Measurements from ENCODE around the gene RC3H2. TPM values are rescaled to one million over a fixed set of nuclear protein-coding genes. Genes with fewer than 3 reads are reported as not detected.

Gene RC3H2
- total and polyA plus RNA-seq, 2 of the 8 experiments (the other 6 are each of a cell fraction or from before 2014, with no cell fraction given) = 11.2 to 38.4 TPM

DNA sequence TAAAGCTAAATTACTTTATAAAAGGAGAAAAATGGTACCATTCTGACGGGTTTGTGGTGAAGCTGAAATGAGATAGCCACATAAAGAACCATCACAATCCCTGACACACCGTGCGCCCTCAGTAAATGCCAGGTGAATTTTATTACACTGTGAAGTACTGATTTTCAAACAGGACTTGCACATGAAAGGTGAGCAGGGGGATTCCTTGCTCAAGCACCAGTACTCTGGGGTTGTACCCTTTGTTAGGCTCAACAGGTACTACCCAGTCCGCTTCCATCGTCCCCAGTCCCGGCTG lies 35.2 kb upstream of the RC3H2 start:
- peak overlapping the region; percentile 90 for H2BK5ac ChIP-seq (ENCODE audit: low read depth, low read length)
- peaks cover 28 to 52% of the 10 kb centered on the region in 2 experiments for H3K79me2 ChIP-seq (ENCODE audit: control insufficient read depth in 1 of 2, insufficient read depth in 2 of 2, low read length in 2 of 2)
- 0 out of 2 replicates have a peak overlapping the region, but pooled peaks have one; percentile 75 for H4K8ac ChIP-seq (ENCODE audit: extremely low read depth, insufficient read depth, low read length)
- H3K9ac ChIP-seq (replicated peaks in 1 of 4; ENCODE audit: extremely low read depth in 1 of 4, low read depth in 3 of 4, low read length in 3 of 4) = peak overlapping the region; percentile 9 to 80 (median 58)
- peak; percentile 27 for TF ChIP-seq ASH2L (IDR thresholded peaks at IDR 0.05; ENCODE audit: low read length)
- TF ChIP-seq TEAD4 (IDR thresholded peaks at IDR 0.05; ENCODE audit: low read depth, low read length) = 0 out of 2 replicates have a peak, but pooled peaks have one; percentile 28
- TF ChIP-seq CREB1 (IDR thresholded peaks at IDR 0.05) = no peak
- TF ChIP-seq POLR2AphosphoS5 (IDR thresholded peaks at IDR 0.05; ENCODE audit: low read depth, low read length) = no peak; the same call in 1 of the 2 replicates
- TF ChIP-seq, protein P1, sequence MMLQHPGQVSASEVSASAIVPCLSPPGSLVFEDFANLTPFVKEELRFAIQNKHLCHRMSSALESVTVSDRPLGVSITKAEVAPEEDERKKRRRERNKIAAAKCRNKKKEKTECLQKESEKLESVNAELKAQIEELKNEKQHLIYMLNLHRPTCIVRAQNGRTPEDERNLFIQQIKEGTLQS (IDR thresholded peaks at IDR 0.05; ENCODE audit: insufficient read depth, low read depth, low read length) = no peak
- TF ChIP-seq SP1 (IDR thresholded peaks at IDR 0.05; ENCODE audit: low read depth, low read length) = no peak
- peak overlapping the region; percentile 31 to 58 (median 52); a peak in 7 of 8 replicates for H3K4me3 ChIP-seq (ENCODE audit: extremely low read depth in 1 of 4, insufficient read depth in 2 of 4, low read depth in 3 of 4, low read length in 4 of 4)
- H3K4me1 ChIP-seq (replicated peaks in 1 of 4; ENCODE audit: control insufficient read depth in 3 of 4, insufficient read depth in 4 of 4, low read length in 3 of 4) = peaks cover 0 to 3% (median 2%) of the 10 kb centered on the region in 4 experiments; a peak in 3 of 7 replicates
- peaks cover 8 to 19% (median 9%) of the 10 kb centered on the region in 4 experiments; a peak in 7 of 8 replicates for H3K36me3 ChIP-seq (ENCODE audit: control insufficient read depth in 2 of 4, insufficient read depth in 4 of 4, low read length in 3 of 4)
- H2BK120ac ChIP-seq (replicated peaks; ENCODE audit: low read depth, low read length) = no peak overlapping the region
- peak overlapping the region; percentile 88 for H3K18ac ChIP-seq (ENCODE audit: extremely low read depth, low read length)
- peaks cover 4% of the 10 kb centered on the region in 2 experiments for H4K20me1 ChIP-seq (replicated peaks in 1 of 2; ENCODE audit: control insufficient read depth in 1 of 2, insufficient read depth in 2 of 2, low read length in 2 of 2)
- H3K79me1 ChIP-seq (ENCODE audit: low read depth, low read length) = 0 out of 2 replicates have a peak, but pooled peaks cover 3% of the 10 kb centered on the region
- peak overlapping the region; percentile 22 for H4K91ac ChIP-seq (replicated peaks; ENCODE audit: insufficient read length, low read length)
- 0 out of 2 replicates have a peak overlapping the region, but pooled peaks have one; percentile 62 for H2BK12ac ChIP-seq (ENCODE audit: low read depth, low read length)
- peaks cover 3% of the 10 kb centered on the region for H3K23me2 ChIP-seq (ENCODE audit: low read depth, low read length)
- H3K27ac ChIP-seq (ENCODE audit: low read depth, low read length) = peak overlapping the region; percentile 74
- ChIA-PET POLR2A (ENCODE audit: partially characterized antibody) (interaction anchor here (0.6 to 6.2 kb wide), 16 partner anchors 9 to 164 kb away, joined by 3 to 79 read pairs (median 5); partner anchors contain the start of genes RC3H2, ZBTB26 and ZBTB6), CTCF (ENCODE audit: partially characterized antibody) (interaction anchor here (1.4 kb wide), 1 partner anchor 9 kb away, joined by 5 read pairs; the partner anchor contains the start of gene ZBTB26)
- 27% methylated on average over 6 of the region's 6 CpGs; no CpG with 5 or more reads in 1 of the 2 experiments for WGBS, 2 experiments (ENCODE audit: extremely low coverage in 1 of 2, insufficient coverage in 1 of 2, insufficient read length in 1 of 2, insufficient replicate concordance in 2 of 2, low coverage in 1 of 2, low lambda C conversion rate in 2 of 2, missing lambda C conversion rate in 1 of 2)
- H4K5ac ChIP-seq (ENCODE audit: insufficient read length, low read depth, low read length) = peak overlapping the region; percentile 78
- no peak overlapping the region for H3K23ac ChIP-seq (ENCODE audit: insufficient read length)
- H2BK20ac ChIP-seq (ENCODE audit: low read length) = no peak overlapping the region
- no peak overlapping the region for H3K4ac ChIP-seq (replicated peaks; ENCODE audit: insufficient read length, low read depth, low read length)
- H3K9me3 ChIP-seq (ENCODE audit: insufficient read depth in 2 of 2, low read depth in 1 of 2, low read length in 1 of 2) = no peaks in the 10 kb centered on the region
- H3K27me3 ChIP-seq (replicated peaks in 1 of 4; ENCODE audit: control insufficient read depth in 3 of 4, extremely low read depth in 1 of 4, insufficient read depth in 3 of 4, low read length in 3 of 4) = no peaks in the 10 kb centered on the region
- no peak overlapping the region for H2AK5ac ChIP-seq (ENCODE audit: low read depth, low read length)
- no peak overlapping the region for H2AFZ ChIP-seq (ENCODE audit: low read length)
- no peak overlapping the region for H3K56ac ChIP-seq (replicated peaks; ENCODE audit: insufficient read length, low read depth, low read length)
- DNase-seq (ENCODE audit: low read depth in 1 of 2, low spot score in 2 of 2) = no peak
- H3K14ac ChIP-seq (ENCODE audit: insufficient read length) = no peak overlapping the region
- H3K4me2 ChIP-seq (ENCODE audit: insufficient read depth in 1 of 2, low read depth in 2 of 2, low read length in 2 of 2) = peak overlapping the region; percentile 72 to 98
- 0 out of 2 replicates have a peak overlapping the region, but pooled peaks have one; percentile 21 for H2BK15ac ChIP-seq (ENCODE audit: low read length)
- no peak for FAIRE-seq
